Glomerular visceral epithelial cell (primary cell): ENCODE results near the gene ANKRD55.
"Not testable (repeated sequence)": the region's sequence is repeated elsewhere in the genome, so short reads cannot be mapped to it uniquely, and the experiment has no call there.

Experiments
- DNase-seq: peaks from one replicate; pipeline ENCODE4 v3.0.0-alpha.2; 2016; ENCODE audit errors: extremely low spot score

The ANKRD55 gene

GRCh38 chr5:56144211-56144610 is 88.9 kb downstream of the ANKRD55 start:
- no peak for DNase-seq

GRCh38 chr5:56143373-56143714 is 89.8 kb downstream of the ANKRD55 start:
- no peak for DNase-seq

DNA sequence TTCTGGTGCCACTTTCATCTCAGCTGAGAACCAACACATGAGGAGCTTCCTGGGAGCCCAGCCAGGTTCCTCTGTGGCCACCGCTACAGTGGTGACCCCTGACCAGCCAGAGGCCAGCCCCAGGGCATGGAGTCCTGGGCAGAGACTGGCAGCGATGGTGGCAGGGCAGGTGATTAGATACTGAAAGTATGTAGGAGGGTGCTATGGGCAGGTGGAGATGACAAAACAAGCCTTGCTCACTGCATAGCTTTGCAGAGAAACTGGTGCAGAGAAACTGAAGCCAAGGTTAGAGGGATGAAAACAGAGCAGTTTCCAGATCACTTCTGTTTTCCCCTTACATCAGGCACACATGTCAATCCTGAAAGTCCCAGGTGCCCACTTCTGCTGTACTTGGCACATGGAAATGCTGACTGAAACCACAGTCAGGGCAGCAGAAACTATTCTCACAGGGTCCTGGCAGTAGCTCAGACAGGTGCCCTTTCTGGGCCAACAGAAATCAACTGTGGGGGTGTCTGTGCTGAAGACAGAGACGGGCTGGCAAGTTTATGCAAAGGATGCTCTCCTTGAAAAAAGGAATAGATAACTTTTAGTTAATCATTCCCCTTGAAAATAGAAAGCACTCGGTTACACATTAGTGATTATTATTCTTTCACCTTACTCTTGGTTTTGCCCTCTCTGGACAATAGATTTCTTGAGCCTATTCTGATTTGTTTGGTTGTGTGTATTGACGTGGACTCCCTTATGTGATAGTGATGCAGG is 90.3 kb downstream of the ANKRD55 start:
- peak; percentile 40 for DNase-seq

DNA sequence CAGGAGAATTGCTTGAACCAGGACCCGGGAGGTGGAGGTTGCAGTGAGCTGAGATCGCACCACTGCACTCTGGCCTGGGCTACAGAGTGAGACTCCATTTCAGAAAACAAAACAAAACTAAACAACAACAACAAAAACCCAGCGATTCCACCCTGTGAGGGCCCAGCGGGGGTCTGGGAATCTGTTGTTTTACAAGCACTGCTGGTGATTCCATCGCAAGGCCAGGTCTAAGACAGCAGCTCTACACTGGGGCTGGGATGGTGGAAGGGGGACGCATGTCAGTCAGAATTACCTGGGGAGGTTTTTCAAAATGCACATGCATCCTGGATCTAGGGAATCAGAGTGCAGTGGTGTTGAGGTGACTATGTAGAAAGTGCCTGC is 90.9 kb downstream of the ANKRD55 start:
- DNase-seq: no peak

- DNase-seq: no peak
Measured at GRCh38 chr5:56140073-56140472, 93.1 kb downstream of the ANKRD55 start.

GRCh38 chr5:56130664-56131063 is 102.5 kb downstream of the ANKRD55 start:
- DNase-seq: no peak

- DNase-seq: no peak
Measured at GRCh38 chr5:56129288-56129687, 103.8 kb downstream of the ANKRD55 start.

DNA sequence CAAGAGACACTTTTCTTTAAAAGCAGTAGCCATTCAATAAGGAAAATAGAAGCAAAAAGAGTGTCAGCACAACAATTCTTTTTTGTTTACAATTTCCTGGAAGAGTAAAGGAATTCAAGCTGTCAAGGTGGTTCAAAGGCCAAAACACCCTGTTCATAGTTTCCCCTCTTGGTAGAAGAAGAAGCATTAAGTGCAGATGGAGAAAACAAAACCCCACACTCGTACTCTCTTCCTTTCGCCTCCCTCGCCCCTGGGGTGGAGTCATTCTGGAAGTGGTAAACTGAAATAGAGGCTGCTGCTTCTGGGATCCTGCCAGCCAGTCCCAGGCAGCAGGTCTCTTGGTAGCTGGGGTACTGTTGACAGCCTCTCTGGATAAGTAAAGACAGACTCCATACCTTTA is 105.0 kb downstream of the ANKRD55 start:
- no peak for DNase-seq

DNA sequence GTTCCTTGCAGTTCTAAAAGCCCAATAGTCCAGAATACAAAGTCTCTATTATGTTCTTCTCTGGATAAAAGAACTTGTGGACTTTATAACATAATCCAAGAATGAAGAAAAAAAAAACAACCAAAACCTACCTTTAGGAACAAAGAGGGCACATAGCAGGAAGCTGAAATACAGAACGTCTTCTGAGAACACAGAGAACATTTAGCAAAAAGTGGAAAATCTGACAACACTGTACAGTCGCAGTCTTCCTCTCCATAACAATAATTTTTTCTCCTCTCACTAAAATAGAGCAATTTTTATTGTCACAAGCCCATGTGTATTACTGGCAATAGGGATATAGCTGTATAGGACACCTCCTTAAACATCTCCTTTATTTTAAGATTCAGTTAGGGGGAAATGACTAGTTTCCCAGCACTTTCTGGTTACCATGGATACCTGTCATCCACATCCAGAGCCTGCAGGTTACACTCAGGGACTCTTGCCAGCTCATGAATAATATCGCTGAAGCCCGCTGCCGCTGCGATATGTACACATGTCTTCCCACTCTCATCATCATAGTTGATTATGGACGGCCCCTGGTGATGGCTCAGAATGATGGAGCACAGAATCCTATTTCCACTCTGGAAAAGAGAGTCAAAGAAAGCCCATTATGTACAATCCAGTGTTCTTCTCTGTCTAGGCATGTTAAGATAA is 106.5 kb downstream of the ANKRD55 start:
- DNase-seq: peak; percentile 16

- peak; percentile 98 for DNase-seq
Measured at GRCh38 chr5:56123531-56124243, 109.4 kb downstream of the ANKRD55 start.

- not testable (repeated sequence) for DNase-seq
Measured at GRCh38 chr5:56122360-56122985, 110.7 kb downstream of the ANKRD55 start.

- DNase-seq: no peak
Measured at GRCh38 chr5:56119050-56119449, 114.1 kb downstream of the ANKRD55 start.

DNA sequence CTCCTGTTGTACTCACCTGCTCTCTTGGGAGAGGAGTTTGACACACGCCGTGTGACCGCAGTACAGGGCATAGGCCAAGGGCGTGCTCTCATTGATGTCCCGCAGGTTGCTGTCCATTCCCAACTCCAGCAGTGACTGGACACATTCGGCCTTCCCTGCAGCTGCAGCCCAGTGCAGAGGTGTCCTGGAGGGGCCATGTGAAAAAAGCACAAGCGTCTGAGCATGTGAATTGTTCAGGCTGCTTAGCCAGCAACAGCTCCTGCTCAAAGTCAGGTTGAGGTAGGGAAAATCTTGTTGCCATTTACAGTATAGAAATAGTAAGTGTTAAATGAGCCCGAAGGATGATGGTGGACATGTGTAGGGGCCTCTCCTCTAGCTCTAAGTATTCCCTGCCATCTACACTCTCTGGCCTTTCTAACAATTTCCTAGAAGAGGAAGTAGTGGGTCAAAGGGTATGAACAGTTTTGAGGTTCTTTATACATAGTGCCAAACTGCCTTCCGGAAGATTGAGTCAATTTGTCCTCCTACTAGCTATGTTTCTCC is 116.5 kb downstream of the ANKRD55 start:
- no peak for DNase-seq

DNA sequence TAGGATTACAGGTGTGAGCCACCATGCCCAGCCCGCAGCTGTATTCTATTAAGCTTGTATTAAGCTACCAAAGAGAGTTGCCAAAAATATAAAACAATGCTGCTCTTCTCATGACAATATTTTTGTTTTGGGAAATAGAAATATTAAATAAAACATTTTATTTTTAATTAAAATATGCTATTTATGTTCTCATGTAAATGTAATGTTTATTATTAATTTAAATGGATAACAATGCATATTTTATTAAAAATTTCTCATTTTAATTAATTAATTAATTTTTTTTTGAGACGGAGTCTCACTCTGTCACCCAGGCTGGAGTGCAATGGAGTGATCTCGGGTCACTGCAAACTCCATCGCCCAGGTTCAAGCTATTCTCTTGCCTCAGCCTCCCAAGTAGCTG is 117.5 kb downstream of the ANKRD55 start:
- no peak for DNase-seq

DNA sequence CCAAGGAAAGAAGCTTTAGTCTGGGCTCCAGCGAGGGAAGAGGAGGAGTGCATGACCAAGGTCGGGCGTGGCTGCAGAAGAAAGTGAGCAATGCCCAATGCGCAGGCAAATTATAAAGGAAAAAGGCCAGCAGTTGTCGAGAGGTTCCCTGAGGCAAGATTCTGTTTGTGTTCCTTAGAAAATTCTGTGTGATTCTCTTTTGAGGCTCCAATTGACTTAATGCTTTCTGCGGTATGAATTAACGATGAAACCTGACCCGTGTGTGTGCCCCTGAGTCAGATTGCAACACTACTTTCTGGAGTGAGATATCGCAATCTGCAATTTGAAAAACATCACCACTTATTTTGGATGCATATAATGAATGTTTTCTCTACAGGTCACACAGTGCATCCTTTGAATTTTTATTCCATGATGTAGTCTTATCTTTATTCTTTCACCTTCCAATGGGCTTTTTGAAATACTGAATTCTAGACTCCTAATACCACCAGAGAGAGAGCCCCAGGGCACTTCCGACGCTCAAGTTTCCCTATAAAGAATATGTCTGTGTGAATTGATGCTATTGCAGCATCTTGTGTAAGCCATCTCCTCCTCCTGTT is 120.5 kb downstream of the ANKRD55 start:
- DNase-seq: no peak

DNA sequence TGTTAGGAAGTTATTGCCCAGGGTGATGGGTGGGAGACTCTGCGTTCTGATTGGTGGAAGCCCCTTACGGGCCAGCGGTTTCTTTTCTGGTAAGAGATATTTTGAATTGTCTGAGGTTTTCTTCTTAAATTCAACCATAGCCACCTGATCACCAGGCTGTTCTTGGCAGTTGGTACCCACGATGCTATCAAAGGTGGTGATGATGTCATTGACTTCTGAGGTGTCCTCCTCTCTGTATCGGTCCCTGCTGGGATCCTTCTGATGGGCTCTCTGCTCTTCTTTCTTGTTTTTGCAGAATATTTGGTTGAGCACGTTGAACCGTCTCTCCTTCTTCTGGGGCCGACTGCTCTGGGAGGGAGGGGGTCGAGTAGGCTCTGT is 121.7 kb downstream of the ANKRD55 start:
- DNase-seq: no peak

DNA sequence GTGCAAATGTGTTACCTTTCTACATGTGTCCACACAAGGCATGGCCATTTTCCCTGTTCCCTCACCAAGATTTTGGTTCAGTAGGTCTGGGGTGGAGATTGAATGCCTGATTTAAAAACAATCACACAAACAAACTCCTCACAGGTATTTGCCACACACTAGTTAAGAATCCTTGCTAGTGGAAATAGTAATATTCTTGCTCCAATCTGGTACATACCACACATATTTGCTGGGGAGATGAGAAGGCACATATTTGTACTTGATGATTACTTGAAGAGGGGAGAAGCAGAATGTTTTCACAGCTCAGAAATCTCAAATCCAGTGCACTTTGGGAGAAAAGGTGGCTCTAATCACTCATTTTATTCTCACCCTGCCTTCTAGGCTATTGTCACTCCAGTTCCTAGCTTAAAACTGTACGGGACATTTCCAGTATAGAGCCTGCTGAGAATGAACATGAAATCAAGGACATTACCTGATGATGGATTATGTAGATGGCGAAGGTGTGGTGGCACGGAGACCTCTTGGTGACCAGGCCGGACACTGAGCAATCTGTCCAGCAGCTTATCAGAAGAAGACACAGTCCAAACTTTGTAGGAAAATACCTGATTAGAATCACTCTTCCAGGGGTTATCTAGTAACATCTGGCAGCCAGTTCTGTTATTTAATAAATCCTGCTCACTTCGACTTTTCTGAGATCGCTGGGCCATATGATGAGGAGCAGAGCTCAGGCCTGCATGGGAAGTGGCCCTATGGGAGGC is 122.3 kb downstream of the ANKRD55 start:
- DNase-seq: no peak

DNA sequence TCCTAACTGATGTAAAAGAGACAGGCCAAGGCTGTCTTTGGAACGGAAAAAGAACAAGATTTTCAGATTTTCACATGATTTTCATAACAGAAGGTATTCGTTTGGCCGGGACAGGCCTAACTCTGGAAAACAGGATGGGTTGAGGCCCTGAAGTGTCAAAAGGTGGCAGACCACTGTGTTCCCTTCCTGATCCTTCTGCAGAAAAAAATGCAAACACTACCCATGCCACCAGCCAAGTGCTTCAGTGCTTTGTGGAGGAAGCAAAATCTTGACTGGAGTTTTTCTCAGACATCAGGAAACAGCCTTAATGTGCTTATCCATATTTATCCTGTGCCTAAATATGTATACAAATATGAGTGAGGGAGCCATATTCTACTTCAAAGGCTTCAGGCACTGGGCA is 124.9 kb downstream of the ANKRD55 start:
- no peak for DNase-seq

GRCh38 chr5:56106837-56107236 is 126.3 kb downstream of the ANKRD55 start:
- no peak for DNase-seq

- no peak for DNase-seq
Measured at GRCh38 chr5:56105511-56106291, 127.4 kb downstream of the ANKRD55 start.
